ENCODE measurements around the gene ZBED2. TPM values are rescaled to one million over a fixed set of nuclear protein-coding genes. Genes with fewer than 3 reads are reported as not detected.
A peak's percentile ranks its signal among the peaks of the same experiment; 100 is the strongest.

The ZBED2 gene
- polyA plus RNA-seq, 2 of the 4 experiments (the other 2 are of a cell fraction) = 0.48 to 1.9 TPM

GRCh38 chr3:111584744-111585143 lies 10.4 kb downstream of the ZBED2 start:
- Histone ChIP-seq H3K4me3 (no peak overlapping the region), H3K9me3 (peaks cover 13% of the 10 kb centered on the region; the same call in 2 of the 3 replicates), H3K4me2 (peak overlapping the region; percentile 63), H3K27ac (peak overlapping the region; percentile 82 to 84), H3K4me1 (peaks cover 89% of the 10 kb centered on the region)
- DNase-seq (ENCODE audit: low read depth in 1 of 2, low spot score in 1 of 2) (no peak), ATAC-seq (no peak), FAIRE-seq (no peak)
- CTCF ChIA-PET = no interaction called here
- POLR2A ChIA-PET = interaction anchor here (0.8 to 1.0 kb wide), 2 partner anchors 33 to 87 kb away, joined by 3 read pairs; no protein-coding TSS in a partner anchor
- 92% methylated on average over 1 of the region's 1 CpG for WGBS (ENCODE audit: missing lambda C conversion rate)
- TF ChIP-seq JUNB (IDR thresholded peaks at IDR 0.05) (no peak), ATOH8 (CRISPR knock-in tag; IDR thresholded peaks at IDR 0.05; ENCODE audit: low read depth) (no peak), TFCP2L1 (CRISPR knock-in tag; IDR thresholded peaks at IDR 0.05) (no peak), POLR2A (IDR thresholded peaks at IDR 0.05; ENCODE audit: low read length) (no peak), HES2 (IDR thresholded peaks at IDR 0.05) (no peak), BCL3 (IDR thresholded peaks at IDR 0.05) (no peak), NFE2L2 (conservative IDR thresholded peaks at IDR 0.05; ENCODE audit: low read length) (no peak), CHD2 (IDR thresholded peaks at IDR 0.05; ENCODE audit: low read length, partially characterized antibody) (no peak)

- CTCF ChIA-PET = interaction anchor here (1.9 to 2.9 kb wide), 3 partner anchors 86 to 134 kb away, joined by 8 to 12 read pairs (median 10); no protein-coding TSS in a partner anchor
- Histone ChIP-seq H3K27ac (peak overlapping the region; percentile 82 to 84), H3K4me1 (peaks cover 85% of the 10 kb centered on the region), H3K4me3 (no peak overlapping the region), H3K9me3 (peaks cover 13% of the 10 kb centered on the region; the same call in 2 of the 3 replicates), H3K4me2 (peak overlapping the region; percentile 51)
- ATAC-seq = peak; percentile 77 to 91
- FAIRE-seq = peak; percentile 95
- POLR2A ChIA-PET = no interaction called here
- 0% methylated on average over 1 of the region's 1 CpG for WGBS (ENCODE audit: missing lambda C conversion rate)
- DNase-seq (ENCODE audit: low read depth in 1 of 2, low spot score in 1 of 2) = peak; percentile 82 to 84
- TF ChIP-seq HOXA7 (CRISPR knock-in tag; IDR thresholded peaks at IDR 0.05) (no peak), CHD4 (IDR thresholded peaks at IDR 0.05; ENCODE audit: borderline replicate concordance) (no peak), CEBPB (IDR thresholded peaks at IDR 0.05) (peak in 1 of 2 experiments; percentile 55; a peak in 2 of 4 replicates), MAFK (IDR thresholded peaks at IDR 0.05; ENCODE audit: partially characterized antibody) (no peak), GATA3 (IDR thresholded peaks at IDR 0.05; ENCODE audit: borderline replicate concordance) (peak; percentile 95), JUN (IDR thresholded peaks at IDR 0.05) (peak; percentile 31 to 70; a peak in 2 of 5 replicates), RFX5 (IDR thresholded peaks at IDR 0.05) (no peak), RARB (CRISPR knock-in tag; IDR thresholded peaks at IDR 0.05) (no peak), CHD2 (IDR thresholded peaks at IDR 0.05; ENCODE audit: low read length, partially characterized antibody) (no peak), E2F6 (IDR thresholded peaks at IDR 0.05; ENCODE audit: borderline replicate concordance, low read depth) (no peak), TP53 (CRISPR knock-in tag; IDR thresholded peaks at IDR 0.05) (no peak), MAX (IDR thresholded peaks at IDR 0.05) (peak; percentile 73), FOSL2 (IDR thresholded peaks at IDR 0.05) (peak; percentile 81), FOSL2 (CRISPR knock-in tag; IDR thresholded peaks at IDR 0.05) (peak; percentile 84), PBX3 (IDR thresholded peaks at IDR 0.05) (peak; percentile 47; the same call in 1 of the 2 replicates), HMGXB4 (CRISPR knock-in tag; IDR thresholded peaks at IDR 0.05; ENCODE audit: borderline replicate concordance) (no peak), HDAC2 (IDR thresholded peaks at IDR 0.05) (no peak), RAD21 (conservative IDR thresholded peaks at IDR 0.05 in 1 of 2, IDR thresholded peaks at IDR 0.05 in 1 of 2) (peak; percentile 21 to 23; a peak in 2 of 5 replicates), JUNB (IDR thresholded peaks at IDR 0.05) (peak; percentile 89), KDM1A (IDR thresholded peaks at IDR 0.05; ENCODE audit: low read depth) (no peak), FOXS1 (CRISPR knock-in tag; IDR thresholded peaks at IDR 0.05) (no peak), NPAS2 (CRISPR knock-in tag; IDR thresholded peaks at IDR 0.05; ENCODE audit: borderline replicate concordance) (no peak), EP300 (IDR thresholded peaks at IDR 0.05) (peak in 1 of 2 experiments; percentile 67; a peak in 2 of 5 replicates)
Measured at GRCh38 chr3:111582120-111582474, 13.0 kb downstream of the ZBED2 start.
